HFFc6 (cell line): ENCODE data around the gene DTNB. TPM values are rescaled to one million over a fixed set of nuclear protein-coding genes. Genes with fewer than 3 reads are reported as not detected.
A peak's percentile ranks its signal among the peaks of the same experiment; 100 is the strongest.

Experiments
- DNase-seq: peaks from one replicate; pipeline ENCODE4 v3.0.0-alpha.2; 2018
- H3K27ac Mint-ChIP-seq: 2 replicates; pipeline ENCODE4 v1.8.0; 2020; ENCODE audit warnings: mild to moderate bottlenecking, mixed read lengths
- H3K27me3 Mint-ChIP-seq: 2 replicates; pipeline ENCODE4 v1.8.0; 2021; ENCODE audit warnings: mild to moderate bottlenecking, moderate library complexity, mixed read lengths; ENCODE audit not compliant: insufficient read depth
- H3K36me3 Mint-ChIP-seq: 2 replicates; pipeline ENCODE4 v1.8.0; 2021; ENCODE audit warnings: low read depth, mixed read lengths
- H3K4me1 Mint-ChIP-seq: 2 replicates; pipeline ENCODE4 v1.8.0; 2020; ENCODE audit warnings: low read depth, mixed read lengths
- H3K4me3 Mint-ChIP-seq: 2 replicates; pipeline ENCODE4 v1.8.0; 2020; ENCODE audit warnings: mild to moderate bottlenecking, moderate library complexity, mixed read lengths
- H3K9me3 Mint-ChIP-seq: 2 replicates; pipeline ENCODE4 v1.8.0; 2020; ENCODE audit warnings: mild to moderate bottlenecking, mixed read lengths
- CTCF ChIP-seq: fragments of 200-600 bp; sonication (generic); IDR thresholded peaks from 2 replicates; pipeline ENCODE4 v1.5.0; 2021; ENCODE audit warnings: antibody characterized with exemption, mild to moderate bottlenecking
- total RNA-seq, 6 experiments: library from RNA; stranded (reverse); fragmentation: NEBNext Ultra II Directional; extraction: Animal tissue kit (Norgen Biotek cat#: 25700); gene quantifications; 2 replicates in 1 of 6; 3 replicates in 5 of 6; pipeline ENCODE4 v1.2.3, GENCODE V29; 2021

Gene DTNB
- total RNA-seq, 6 experiments from 2014 or later, result 4.2 to 6.2 (median 4.7) TPM

- Mint-ChIP-seq H3K27ac (no peak overlapping the region), H3K4me1 (peaks cover 16% of the 10 kb centered on the region), H3K36me3 (no peaks in the 10 kb centered on the region), H3K9me3 (no peaks in the 10 kb centered on the region), H3K27me3 (peaks cover 24% of the 10 kb centered on the region), H3K4me3 (peak overlapping the region; percentile 64)
- no peak for TF ChIP-seq CTCF
- DNase-seq, result no peak
Observed at GRCh38 chr2:25375989-25376545, 297.3 kb downstream of the DTNB start.

- Mint-ChIP-seq H3K4me3 (no peak overlapping the region), H3K4me1 (peaks cover 16% of the 10 kb centered on the region), H3K9me3 (no peaks in the 10 kb centered on the region), H3K36me3 (no peaks in the 10 kb centered on the region), H3K27ac (no peak overlapping the region), H3K27me3 (peaks cover 24% of the 10 kb centered on the region)
- no peak for TF ChIP-seq CTCF
- no peak for DNase-seq
Observed at GRCh38 chr2:25375371-25375988, 297.9 kb downstream of the DTNB start.

GRCh38 chr2:25374827-25375226 lies 298.6 kb downstream of the DTNB start:
- Mint-ChIP-seq H3K27ac (no peak overlapping the region), H3K9me3 (no peaks in the 10 kb centered on the region), H3K4me3 (no peak overlapping the region), H3K4me1 (peaks cover 16% of the 10 kb centered on the region), H3K27me3 (peaks cover 26% of the 10 kb centered on the region), H3K36me3 (no peaks in the 10 kb centered on the region)
- TF ChIP-seq CTCF, result no peak
- no peak for DNase-seq

- Mint-ChIP-seq H3K27me3 (peaks cover 25% of the 10 kb centered on the region), H3K4me1 (peaks cover 16% of the 10 kb centered on the region), H3K36me3 (no peaks in the 10 kb centered on the region), H3K4me3 (no peak overlapping the region), H3K27ac (no peak overlapping the region), H3K9me3 (no peaks in the 10 kb centered on the region)
- DNase-seq, result no peak
- no peak for TF ChIP-seq CTCF
Observed at GRCh38 chr2:25374411-25374810, 299.0 kb downstream of the DTNB start.

GRCh38 chr2:25373269-25373981 lies 300.0 kb downstream of the DTNB start:
- no peak overlapping the region for H3K4me3 Mint-ChIP-seq
- no peak for DNase-seq
- H3K27me3 Mint-ChIP-seq, result peaks cover 23% of the 10 kb centered on the region
- H3K36me3 Mint-ChIP-seq, result no peaks in the 10 kb centered on the region
- no peak for TF ChIP-seq CTCF
- peaks cover 12% of the 10 kb centered on the region for H3K4me1 Mint-ChIP-seq
- no peaks in the 10 kb centered on the region for H3K9me3 Mint-ChIP-seq
- no peak overlapping the region for H3K27ac Mint-ChIP-seq
